GM21515 (cell line): ENCODE results near the gene KIR3DL3.
"Not testable (repeated sequence)": the region's sequence is repeated elsewhere in the genome, so short reads cannot be mapped to it uniquely, and the experiment has no call there.

Experiments
- ATAC-seq: cut with Tn5 transposase; IDR thresholded peaks from one replicate; pipeline ENCODE4 v1.9.1; 2021; ENCODE audit not compliant: unreplicated experiment

The KIR3DL3 gene

GRCh38 chr19:54724142-54724541, at the start of gene KIR3DL3:
TSS of gene KIR3DL3 (plus strand) at chr19:54724442. CDS start at chr19:54724497, 55 bp downstream.
- ATAC-seq = no peak

GRCh38 chr19:54676210-54676834, 47.9 kb upstream of the KIR3DL3 start:
- not testable (repeated sequence) for ATAC-seq

GRCh38 chr19:54677217-54677616, 47.0 kb upstream of the KIR3DL3 start:
- ATAC-seq = no peak

DNA sequence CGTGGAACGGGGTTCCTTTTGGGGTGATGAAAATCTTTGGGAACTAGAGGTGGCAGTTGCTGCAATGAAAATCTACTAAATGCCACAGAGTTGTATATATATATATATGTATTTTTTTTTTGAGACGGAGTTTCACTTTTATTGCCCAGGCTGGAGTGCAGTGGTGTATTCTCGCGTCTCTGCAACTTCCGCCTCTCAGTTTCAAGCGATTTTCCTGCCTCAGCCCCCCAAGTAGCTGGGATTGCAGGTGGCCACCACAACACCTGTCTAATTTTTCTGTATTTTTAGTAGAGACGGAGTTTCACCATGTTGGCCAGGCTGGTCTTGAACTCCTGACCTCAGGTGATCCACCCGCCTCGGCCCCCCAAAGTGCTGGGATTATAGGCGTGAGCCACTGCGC, 42.6 kb upstream of the KIR3DL3 start:
- ATAC-seq = not testable (repeated sequence)

DNA sequence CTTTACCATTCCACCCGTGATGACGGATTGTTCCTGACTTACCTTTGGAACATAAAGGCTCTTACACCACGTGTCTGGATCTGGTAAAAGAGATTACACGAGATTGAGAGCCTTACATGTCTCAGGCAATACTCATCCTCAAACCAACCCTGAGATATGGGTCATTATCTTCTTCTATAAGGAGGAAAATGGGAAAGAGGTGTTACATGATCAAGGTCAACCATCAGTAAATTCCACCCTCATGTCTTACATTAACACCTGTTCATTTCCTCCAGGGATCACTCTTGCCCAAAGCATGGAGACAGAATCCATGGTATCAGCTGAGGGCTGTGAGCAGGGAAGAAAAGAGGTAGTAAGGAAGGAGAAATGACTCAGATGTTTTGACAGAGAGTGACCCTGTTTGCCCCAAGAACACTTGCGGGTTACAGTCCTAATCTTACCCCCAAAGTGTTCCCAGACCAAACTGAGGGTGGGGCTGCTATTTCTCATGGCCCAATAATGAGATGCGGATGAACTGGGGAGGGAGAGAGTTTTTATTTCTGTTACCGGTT, 41.9 kb upstream of the KIR3DL3 start:
- ATAC-seq = no peak

- no peak for ATAC-seq
Measured at GRCh38 chr19:54684527-54684926, 39.7 kb upstream of the KIR3DL3 start.

DNA sequence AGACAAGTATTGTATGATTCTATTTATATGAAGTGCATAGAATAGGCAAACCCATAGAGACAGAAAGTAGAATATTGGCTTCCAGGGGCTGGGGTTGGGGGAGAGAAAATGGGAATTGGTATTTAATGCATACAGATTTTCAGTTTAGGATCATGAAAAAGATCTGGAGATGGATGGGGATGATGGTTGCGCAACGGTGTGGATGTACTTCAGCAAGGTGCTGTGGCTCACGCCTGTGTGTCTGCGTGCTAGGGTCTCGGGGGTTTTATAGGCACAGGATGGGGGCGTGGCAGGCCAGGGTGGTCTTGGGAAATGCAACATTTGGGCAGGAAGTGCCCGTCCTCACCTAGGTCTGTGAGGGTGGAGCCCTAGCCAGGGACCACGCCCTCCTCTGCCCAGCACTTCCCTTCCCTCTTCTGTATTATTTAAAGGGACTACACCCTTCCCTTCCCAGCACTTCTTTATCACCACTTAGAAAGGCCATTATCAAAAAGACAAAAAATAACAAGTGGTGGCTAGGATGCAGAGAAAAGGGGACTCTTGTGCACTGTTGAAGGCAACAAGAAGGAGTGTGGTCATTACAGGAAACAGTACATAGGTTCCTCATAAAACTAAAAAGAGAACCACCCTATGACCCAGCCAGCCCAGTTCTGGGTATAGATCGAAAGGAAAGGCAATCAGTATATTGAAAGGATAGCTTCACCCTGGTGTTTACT, 32.5 kb upstream of the KIR3DL3 start:
- ATAC-seq = no peak

GRCh38 chr19:54692298-54692615, 32.0 kb upstream of the KIR3DL3 start:
- no peak for ATAC-seq

DNA sequence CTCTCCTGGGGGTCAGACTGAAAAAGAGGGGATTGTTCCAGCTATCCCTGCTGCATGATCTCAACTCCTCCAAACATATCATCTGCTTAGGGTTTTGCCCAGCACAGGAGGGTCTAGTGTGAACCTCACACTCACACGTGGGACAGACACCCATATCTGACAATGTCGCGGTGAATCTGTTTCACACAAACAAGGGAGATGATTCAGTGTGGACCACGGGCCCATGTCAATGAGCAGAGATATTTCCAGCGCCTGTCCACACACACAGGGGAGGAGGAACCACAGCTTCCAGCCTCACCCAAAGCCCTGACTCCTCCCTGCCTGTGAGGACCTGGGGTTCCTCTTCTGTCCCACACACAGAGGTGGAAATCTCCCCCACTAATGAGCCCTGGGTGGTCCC, 29.6 kb upstream of the KIR3DL3 start:
- no peak for ATAC-seq

- no peak for ATAC-seq
Measured at GRCh38 chr19:54696117-54696548, 28.1 kb upstream of the KIR3DL3 start.

DNA sequence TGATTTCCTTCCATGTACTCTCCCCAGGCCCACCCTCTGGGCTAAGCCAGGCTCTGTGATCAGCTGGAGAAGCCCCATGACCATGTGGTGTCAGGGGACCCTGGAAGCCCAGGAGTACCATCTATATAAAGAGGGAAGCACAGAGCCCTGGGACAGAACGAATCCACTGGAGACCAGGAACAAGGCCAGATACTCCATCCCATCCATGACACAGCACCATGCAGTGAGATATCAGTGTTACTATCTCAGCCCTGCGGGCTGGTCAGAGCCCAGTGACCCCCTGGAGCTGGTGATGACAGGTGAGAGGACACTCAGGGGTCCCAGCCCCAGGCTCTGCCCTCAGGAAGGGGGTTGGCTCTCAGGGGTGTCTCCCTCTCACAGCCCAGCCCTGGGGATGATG, 27.5 kb upstream of the KIR3DL3 start:
- ATAC-seq = no peak

DNA sequence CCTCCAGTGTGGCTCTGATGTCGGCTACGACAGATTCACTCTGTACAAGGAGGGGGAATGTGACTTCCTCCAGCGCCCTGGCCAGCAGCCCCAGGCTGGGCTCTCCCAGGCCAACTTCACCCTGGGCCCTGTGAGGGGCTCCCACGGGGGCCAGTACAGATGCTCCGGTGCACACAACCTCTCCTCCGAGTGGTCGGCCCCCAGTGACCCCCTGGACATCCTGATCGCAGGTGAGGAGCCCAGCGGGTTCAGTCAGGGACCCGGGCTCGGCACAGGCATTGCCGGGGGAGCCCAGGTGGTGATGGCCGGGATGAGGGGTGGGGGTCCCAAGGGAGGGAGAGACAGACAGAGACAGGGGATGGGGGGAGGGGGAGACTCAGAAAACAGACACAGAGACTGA, 26.5 kb upstream of the KIR3DL3 start:
- ATAC-seq = not testable (repeated sequence)

DNA sequence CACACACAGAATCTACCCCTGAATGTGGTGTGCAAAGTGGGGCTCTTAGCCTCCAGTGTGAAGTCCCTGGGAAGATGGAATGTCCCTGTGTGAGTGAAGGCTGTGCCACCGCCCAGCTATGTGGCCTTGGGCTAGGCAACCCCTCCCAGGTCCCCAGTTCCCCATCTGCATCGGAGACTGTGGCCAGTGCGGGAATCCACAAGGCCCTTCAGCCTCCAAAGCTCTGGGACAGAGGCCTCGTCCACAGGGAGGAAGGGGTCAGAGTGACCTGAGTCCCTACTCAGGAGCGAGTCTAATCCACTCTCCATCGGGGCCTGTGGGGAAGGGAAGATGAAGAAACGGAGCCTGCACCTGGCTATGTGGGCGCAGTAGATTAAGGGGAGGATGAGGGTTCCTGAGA, 19.3 kb upstream of the KIR3DL3 start:
- no peak for ATAC-seq

- ATAC-seq = no peak
Measured at GRCh38 chr19:54707962-54708361, 16.3 kb upstream of the KIR3DL3 start.

- no peak for ATAC-seq
Measured at GRCh38 chr19:54708781-54709180, 15.5 kb upstream of the KIR3DL3 start.

GRCh38 chr19:54709212-54709948, 14.9 kb upstream of the KIR3DL3 start:
- no peak for ATAC-seq

- ATAC-seq = not testable (repeated sequence)
Measured at GRCh38 chr19:54709956-54710355, 14.3 kb upstream of the KIR3DL3 start.

DNA sequence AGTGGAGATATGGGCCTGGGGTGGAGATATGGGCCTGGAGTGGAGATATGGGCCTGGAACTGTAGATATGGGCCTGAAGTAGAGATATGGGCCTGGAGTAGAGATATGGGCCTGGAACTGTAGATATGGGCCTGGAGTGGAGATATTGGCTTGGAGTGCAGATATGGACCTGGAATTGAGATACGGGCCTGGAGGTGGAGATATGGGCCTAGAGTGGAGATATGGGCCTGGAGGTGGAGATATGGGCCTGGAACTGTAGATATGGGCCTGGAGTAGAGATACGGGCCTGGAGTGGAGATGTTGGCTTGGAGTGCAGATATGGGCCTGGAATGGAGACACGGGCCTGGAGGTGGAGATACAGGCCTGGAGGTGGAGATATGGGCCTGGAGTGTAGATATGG, 402 bp downstream of the KIR3DL3 start:
- ATAC-seq = no peak

DNA sequence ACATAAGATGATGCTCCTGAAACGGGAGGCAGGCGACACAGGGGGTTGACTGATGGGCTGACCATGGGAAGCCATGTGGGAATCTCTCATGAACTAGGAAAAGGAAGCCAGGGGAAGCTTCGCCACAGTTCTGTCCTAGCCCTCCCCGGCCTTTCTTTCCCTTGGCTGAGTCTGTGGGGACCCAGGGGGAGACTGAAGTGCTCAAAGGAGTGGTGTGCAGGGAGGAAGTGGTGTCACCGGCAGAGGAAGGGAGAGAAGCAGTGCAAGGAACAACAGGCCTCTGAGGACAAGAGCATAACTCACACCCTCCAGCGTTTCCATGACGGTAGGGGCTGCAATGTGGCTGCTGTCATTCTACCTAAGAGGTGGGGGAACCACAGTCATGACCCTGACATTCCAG, 1.1 kb downstream of the KIR3DL3 start:
- ATAC-seq = no peak

DNA sequence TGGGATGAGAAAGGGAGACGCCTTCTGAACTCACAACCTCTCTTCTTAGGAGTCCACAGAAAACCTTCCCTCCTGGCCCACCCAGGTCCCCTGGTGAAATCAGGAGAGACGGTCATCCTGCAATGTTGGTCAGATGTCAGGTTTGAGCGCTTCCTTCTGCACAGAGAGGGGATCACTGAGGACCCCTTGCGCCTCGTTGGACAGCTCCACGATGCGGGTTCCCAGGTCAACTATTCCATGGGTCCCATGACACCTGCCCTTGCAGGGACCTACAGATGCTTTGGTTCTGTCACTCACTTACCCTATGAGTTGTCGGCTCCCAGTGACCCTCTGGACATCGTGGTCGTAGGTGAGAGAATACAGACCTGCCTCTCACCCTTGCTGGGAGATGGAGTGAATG, 3.3 kb downstream of the KIR3DL3 start:
- ATAC-seq = no peak

DNA sequence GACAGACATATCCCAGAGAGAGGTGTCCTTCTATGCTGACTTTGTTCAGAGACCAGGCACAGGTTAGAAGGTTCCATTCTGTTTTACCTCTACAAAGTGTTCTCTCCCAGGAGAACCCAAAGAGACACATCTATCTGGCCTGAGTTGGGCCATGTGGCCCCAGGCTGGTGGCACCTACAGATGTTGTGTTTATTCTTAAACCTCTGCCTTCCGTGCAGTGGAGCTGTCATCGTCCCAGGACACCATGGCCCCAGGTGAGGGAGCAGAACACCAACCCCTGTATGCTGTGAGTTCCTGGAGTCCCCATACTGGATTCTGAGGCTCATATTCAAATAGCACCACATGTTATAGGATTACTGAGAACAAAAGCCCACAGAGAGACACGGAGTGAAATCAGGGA, 3.9 kb downstream of the KIR3DL3 start:
- no peak for ATAC-seq
